NK-92 (cell line): ENCODE data around the gene LRRC74B.

ENCODE experiments used
- DNase-seq: peaks from one replicate; lab custom pipeline; 2025; ENCODE audit not compliant: unreplicated experiment; lab: John Stamatoyannopoulos, UW

LRRC74B gene

GRCh38 chr22:21013657-21014201, 32.0 kb upstream of the LRRC74B start:
- no peak for DNase-seq

GRCh38 chr22:21014202-21014725, 31.5 kb upstream of the LRRC74B start:
- no peak for DNase-seq

DNA sequence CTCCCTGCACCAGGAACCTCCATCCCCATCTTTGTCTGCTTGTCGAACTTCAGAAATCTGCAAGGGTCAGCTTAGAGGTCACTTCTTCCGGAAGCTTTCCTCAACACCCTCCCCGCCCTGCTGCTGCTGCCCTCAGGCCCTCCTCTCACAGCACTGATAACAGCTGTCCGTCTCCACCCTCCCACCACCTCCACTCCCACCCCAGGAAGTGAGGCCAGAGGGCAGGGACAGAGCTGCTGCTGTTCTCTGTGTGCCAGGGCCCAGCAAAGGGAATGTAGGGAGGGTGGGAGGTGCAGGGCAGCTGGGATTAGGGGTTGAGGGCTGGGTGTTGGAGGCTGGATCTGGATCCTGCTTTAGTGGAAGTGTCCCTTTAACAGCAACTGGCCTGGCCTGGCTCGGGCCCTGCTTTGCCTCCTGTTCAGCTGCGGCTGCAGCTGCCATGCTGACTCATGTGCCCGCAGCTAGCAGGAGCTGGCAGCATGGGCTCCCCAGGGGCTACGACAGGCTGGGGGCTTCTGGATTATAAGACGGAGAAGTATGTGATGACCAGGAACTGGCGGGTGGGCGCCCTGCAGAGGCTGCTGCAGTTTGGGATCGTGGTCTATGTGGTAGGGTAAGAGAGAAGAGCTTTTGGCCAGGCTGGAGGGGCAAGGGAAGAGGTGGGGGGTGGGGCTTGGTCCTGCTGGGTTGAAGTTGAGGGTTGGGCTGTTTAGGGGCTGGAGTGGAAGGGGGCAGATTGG, 30.9 kb upstream of the LRRC74B start, which contains the start of gene P2RX6:
Gene P2RX6 (plus strand): TSS at position 440 of the 740 bp plus-strand sequence. CDS start 10 bp downstream, at position 450.
- no peak for DNase-seq

DNA sequence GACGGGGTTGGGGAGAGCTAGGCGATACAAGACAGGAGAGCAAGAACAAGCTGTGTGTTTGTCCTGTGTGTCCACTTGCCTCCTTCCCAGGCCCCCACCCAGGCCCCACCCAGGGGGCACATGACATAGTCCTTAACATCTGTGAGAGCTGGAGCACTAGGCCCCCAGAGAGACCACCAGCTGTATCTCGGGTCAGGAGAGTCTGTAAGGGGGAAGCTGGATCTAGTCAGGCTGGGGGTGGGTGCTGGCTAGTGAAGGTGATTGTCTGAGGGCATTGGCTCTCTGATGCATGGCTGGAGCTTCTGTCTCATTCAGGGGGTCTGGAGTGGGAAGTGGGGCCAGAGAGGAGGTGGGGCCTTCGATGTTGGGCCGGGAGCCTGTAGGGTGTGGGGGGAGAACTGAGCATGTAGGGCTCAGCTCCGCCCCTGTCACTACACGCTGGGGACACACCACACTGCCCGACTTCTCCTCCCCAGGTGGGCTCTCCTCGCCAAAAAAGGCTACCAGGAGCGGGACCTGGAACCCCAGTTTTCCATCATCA, 30.2 kb upstream of the LRRC74B start:
- no peak for DNase-seq

- DNase-seq: no peak
Observed at GRCh38 chr22:21016644-21017420, 28.9 kb upstream of the LRRC74B start.

- DNase-seq: no peak
Observed at GRCh38 chr22:21018314-21018713, 27.4 kb upstream of the LRRC74B start.

DNA sequence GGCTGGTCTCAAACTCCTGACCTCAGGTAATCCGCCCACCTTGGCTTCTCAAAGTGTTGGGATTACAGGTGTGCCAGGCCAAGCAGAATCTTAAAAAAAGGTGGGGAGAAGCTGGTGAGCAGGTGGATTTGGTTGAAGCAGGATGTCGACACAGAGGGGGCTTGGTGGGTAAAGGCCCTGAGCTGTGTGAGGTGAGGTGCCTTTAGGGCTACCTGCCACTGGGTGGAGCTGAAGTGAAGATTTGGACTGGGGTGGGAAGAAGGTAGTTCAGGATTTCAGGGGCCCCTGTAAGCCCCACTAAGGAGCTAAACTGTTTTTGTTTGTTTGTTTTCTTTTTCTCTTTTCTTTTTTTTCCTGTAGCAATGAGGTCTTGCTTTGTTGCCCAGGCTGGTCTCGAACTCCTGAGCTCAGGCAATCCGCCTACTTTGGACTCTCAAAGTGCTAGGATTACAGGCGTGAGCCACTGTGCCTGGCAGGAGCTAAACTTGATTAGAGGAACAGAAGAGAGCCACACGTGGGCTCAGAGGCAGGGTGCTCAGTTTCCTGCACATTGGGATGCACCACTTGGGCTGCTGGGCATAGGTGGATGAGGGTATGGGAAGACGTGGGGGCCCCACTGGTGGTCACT, 24.8 kb upstream of the LRRC74B start:
- no peak for DNase-seq

GRCh38 chr22:21022507-21022906, 23.2 kb upstream of the LRRC74B start:
- no peak for DNase-seq

DNA sequence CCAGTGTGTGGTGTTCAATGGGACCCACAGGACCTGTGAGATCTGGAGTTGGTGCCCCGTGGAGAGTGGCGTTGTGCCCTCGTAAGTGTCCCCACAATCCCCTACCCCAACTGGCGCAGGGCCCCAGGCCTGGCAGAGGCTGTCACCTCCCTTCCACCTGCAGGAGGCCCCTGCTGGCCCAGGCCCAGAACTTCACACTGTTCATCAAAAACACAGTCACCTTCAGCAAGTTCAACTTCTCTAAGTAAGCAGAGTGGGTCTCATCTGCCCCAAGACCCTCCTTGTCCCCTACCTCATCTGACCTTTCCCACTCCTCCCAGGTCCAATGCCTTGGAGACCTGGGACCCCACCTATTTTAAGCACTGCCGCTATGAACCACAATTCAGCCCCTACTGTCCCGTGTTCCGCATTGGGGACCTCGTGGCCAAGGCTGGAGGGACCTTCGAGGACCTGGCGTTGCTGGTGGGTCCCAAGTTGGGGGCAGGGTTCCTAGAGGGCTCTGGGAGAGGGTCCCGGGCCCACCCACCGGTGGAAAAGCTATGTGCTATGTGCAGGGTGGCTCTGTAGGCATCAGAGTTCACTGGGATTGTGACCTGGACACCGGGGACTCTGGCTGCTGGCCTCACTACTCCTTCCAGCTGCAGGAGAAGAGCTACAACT, 22.7 kb upstream of the LRRC74B start:
- DNase-seq: no peak

DNA sequence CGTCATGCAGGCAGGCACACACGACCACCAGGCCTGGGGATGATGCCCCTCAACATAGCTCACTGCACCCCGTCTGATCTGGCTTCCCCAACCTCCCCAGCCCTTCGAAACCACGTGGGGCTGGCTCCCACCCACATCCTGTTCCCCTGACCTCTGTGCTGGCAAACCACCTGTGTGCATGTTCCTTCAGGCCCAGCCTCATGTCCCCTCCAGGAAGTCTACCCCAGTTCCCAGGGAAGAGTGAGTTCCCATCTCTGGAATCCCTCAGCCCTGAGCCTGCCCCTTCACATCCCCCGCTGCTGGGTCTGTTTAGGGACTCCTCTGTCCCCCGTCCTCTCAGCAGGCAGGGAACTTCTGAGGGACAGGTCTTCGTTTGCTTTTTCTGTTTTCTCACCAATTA, 20.5 kb upstream of the LRRC74B start:
- DNase-seq: no peak

DNA sequence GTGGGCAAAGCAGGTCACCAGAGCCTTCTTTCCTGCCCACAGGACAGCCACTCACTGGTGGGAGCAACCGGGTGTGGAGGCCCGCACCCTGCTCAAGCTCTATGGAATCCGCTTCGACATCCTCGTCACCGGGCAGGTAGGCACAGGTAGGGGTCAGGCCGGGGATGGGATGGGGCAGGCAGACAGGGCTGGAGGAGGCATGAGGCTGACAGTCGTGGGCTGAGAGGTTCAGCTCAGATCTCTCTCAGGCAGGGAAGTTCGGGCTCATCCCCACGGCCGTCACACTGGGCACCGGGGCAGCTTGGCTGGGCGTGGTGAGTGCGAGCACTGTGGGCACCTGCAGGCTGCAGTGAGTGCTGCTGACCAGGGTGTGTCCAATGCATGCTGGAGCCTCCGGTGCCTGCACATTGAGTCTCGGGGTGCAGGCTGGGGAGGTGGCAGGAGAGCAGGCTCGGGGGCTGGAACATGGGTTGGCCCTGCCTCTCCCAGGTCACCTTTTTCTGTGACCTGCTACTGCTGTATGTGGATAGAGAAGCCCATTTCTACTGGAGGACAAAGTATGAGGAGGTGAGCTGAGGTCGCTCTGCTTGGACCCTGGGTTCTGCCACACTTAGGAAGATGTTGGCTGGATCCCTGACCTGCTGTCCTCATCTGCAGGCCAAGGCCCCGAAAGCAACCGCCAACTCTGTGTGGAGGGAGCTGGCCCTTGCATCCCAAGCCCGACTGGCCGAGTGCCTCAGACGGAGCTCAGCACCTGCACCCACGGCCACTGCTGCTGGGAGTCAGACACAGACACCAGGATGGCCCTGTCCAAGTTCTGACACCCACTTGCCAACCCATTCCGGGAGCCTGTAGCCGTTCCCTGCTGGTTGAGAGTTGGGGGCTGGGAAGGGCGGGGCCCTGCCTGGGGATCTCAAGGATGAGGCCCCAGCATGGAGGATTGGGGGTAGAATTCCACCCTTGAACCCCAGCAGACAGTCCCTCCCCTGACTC, 19.7 kb upstream of the LRRC74B start:
- no peak for DNase-seq

GRCh38 chr22:21026783-21027692, 18.7 kb upstream of the LRRC74B start:
- DNase-seq: no peak

- DNase-seq: no peak
Observed at GRCh38 chr22:21028277-21029251, 17.2 kb upstream of the LRRC74B start.

DNA sequence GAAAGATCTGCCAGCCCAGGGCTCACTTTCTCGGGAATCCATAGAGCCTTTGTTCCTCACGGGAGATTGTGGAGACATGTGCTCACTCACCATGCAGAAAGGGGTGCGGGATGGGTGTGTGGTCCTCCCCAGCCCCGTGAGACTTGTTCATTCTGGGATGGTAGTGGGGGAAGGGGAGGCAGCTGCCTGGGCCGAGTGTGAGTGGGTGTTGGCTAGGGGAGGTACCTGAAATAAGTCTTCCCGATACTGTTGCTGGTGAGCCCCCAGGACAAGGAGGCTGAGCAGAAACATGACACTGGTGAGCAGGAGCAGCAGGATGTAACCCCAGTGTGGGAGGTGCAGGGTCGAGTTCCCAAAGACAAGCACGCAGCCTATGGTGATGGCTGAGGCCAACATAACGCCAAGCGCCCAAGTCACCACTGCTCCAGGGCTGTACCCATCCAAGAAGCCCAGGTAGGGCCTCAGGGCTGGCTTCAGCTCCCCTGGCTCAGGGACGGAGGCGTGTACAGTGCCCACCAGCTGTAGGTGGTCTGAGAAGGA, 16.2 kb upstream of the LRRC74B start:
- DNase-seq: no peak

DNA sequence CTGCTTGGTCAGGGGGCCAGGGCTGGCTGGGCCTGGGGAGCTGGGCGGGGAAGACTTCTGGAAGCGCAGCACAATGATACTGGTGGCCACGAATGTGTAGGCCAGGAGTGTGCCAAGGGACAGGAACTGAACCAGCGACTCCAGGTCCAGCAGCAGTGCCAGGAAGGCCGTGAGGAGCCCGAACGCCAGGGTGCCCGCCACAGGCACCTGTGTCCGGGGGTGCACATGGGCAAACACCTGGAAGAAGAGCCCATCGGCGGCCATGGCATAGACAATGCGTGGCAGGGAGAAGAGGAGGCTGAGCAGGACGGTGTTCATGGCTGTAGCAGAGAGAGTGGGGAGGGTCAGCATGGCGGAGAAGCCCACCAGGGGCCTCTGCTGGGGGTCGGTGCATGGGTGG, 15.7 kb upstream of the LRRC74B start:
- no peak for DNase-seq

- DNase-seq: no peak
Observed at GRCh38 chr22:21030621-21031544, 14.9 kb upstream of the LRRC74B start.
